CD4-positive, alpha-beta T cell treated with Interleukin-6 for 4 hours (primary cell): ENCODE data around the gene MMD.
"Not testable (repeated sequence)": the region's sequence is repeated elsewhere in the genome, so short reads cannot be mapped to it uniquely, and the experiment has no call there.

Experiments used
- DNase-seq: peaks from one replicate; pipeline ENCODE4 v3.0.0-alpha.2; 2020; ENCODE audit warnings: mixed read lengths

Gene MMD

DNA sequence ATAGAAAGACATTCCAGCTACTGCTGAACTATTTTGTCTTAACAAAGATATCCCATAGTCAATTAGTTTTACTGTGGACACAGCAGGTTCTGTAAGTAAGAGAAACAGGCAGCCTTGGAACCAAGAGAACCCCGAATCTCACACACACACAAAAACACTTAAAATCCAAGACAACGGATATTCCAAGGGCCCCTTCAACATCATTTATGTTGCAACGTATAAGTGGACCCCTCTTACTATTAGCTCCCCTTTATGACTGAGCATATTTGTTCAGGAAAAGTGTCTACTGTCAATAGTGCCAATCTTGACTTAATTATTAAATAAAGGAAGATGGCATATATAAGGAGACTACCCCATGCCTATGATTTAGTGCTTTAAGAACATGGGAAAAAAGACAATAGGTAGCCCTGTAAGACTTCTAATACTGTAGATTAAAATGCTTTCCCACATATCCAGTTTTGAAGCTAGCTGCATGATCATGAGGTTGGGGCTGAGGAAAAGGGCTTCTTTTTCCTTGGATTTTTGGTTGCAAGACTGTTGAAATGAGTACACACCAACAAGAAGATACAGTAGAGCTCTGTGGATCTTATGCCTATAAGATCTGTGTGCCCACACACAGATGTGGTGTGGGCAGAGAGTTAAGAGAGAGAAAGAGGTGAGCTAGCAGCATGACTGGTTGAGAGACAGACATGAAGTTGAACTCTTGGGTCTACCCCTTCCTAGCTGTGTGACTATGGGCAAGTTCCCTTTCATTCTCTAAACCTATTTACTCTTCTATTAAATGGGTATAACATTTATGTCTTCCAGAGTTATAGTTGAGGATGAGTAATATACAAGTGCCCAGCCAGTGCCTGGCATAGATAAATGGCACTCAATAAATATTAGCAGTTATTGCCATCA, 3.0 kb downstream of the MMD start:
- DNase-seq, result no peak

DNA sequence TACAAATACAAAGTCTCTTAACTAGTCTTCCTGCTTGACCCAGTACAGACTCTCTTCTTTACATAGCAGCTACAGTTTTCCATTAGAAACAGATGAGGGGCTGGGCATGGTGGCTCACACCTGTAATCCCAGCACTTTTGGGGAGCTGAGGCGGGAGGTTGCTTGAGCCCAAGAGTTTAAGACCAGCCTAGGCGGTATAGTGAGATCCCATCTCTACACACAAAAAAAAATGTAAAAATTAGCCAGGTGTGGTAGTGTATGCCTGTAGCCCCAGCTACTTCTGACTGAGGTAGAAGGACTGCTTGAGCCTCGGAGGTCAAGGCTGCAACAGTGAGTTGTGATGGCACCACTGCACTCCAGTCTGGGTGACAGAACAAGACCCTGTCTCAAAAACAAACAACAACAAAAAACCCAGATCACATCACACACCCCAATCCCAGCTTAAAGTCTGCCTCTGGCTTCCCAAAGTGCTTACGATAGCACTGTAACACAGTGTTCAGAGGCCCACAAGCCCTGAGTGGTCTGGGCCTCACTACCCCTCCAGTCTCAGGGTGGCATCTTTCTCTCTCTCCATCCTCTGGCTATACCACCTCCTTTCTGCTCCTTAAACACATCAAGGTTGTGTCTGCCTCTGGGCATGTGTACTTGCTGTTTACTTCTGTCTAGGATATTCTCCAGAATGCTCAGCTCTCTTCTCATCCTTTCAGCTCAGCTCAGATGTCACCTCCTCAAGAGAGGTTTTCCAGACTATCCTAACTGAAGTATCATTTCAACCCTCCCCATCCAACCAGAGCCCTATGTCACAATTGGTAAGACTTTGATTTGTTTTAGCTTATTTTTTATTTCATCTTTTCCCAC, 4.0 kb downstream of the MMD start:
- no peak for DNase-seq

DNA sequence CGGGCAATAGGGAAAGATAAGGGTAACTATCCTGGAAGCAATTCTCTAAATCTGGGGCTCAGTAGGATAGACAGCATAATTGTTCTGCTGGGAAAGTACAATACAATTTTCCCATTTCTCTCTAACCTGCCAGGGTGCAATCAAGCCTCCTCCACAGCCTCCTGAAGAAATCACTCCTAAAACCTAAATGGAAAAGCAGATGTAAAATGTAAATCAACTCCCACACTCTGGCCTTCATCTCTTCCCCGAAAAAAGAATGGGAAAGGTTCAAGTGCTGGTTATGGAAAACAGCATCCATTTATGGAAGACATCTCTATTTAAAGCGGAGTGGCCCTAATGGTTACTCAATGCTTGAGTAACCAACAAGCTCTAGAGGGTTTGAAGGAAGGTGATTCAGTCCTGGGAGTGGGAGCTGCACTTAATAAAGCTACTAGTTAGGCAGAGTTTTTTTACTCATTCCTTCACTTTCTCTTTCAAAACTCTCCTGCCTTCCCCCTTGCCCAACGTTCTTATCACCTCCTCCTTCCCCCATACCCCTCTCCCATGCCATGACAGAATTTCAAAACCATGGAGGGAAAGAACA, 5.1 kb downstream of the MMD start:
- DNase-seq, result no peak

DNA sequence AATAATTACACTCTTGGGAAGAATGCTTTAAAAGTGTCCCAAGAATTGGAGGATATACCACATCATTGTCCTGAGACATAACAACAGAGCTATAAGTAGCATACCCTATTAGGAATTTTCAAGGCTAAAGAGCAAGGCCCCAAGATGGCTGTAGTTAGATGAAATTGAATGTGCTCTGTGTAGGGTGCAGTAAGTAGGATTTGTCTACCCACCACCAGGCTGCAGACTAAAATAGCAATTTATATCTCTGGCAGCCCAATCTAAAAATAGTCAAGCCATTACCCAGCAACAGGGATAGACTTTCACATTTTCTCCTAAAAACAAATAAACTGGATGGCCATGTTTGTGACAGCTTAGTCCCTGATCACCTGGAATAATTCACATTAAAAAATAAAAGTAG, 5.6 kb downstream of the MMD start:
- DNase-seq, result no peak

DNA sequence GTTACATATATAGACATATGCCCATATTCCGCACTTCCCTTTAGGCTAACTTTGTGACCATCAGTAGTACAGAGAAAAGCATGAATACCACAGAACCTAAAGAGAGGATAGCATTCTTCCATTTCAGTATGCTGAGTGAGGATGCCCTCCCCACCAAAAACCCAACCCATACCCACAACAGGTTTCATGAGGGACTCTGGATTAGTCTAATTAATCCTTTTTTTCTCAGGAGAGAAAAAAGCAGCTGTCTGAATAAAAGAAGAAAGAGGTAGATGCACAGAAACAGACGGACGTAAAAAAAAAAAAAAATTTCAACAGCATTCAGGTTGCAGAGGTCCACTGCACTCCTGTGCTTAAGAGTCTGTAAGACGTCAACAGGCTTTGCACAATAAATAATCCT, 6.7 kb downstream of the MMD start:
- DNase-seq, result no peak

DNA sequence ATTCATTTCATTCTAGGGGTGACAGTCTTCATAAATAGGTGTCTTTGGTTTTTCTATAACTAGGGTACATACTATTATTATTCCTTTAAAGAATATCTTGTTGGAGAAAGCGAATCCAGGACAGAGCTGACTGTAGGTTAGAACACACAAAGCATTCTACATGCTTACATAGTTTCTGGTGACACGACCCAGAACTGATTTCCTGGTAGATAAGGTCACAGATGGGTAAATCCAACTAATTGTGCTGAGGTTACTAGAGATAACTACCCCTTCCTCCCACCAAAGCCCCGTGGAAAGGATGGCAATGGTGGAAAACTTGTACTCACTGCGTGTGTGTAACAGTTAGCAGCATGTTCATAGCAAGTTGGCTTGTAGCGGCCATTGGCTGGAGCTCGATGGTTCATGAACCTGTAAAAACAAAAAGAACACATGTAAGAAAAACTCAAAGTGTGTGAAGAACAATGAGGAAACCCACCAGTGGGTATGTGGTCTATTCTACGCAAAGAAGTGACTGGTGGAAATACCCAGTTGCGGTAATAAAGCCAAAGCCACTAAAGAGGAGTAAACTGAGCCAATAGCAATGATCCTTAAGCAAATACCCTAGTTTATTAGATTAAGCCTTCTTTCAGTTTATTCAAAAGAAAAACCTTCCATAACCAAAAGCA, 7.7 kb downstream of the MMD start:
- no peak for DNase-seq

DNA sequence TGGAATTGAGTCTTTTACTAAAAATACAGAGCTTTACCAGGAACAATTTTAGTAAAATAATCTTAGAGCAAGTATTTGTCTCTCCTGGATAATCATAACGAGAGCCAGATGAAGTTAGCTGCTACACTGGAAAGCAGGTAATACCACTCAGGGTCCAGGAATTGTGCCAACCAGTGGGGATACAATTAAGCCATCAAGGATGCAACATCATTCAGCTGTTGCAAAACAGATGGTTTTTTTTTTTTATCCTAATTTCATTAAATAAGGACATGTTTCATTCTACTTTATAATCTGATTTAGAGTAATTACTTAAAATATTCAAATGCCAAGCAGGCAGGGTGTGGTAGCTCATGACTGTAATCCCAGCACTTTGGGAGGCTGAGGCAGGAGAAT, 10.2 kb downstream of the MMD start:
- no peak for DNase-seq

DNA sequence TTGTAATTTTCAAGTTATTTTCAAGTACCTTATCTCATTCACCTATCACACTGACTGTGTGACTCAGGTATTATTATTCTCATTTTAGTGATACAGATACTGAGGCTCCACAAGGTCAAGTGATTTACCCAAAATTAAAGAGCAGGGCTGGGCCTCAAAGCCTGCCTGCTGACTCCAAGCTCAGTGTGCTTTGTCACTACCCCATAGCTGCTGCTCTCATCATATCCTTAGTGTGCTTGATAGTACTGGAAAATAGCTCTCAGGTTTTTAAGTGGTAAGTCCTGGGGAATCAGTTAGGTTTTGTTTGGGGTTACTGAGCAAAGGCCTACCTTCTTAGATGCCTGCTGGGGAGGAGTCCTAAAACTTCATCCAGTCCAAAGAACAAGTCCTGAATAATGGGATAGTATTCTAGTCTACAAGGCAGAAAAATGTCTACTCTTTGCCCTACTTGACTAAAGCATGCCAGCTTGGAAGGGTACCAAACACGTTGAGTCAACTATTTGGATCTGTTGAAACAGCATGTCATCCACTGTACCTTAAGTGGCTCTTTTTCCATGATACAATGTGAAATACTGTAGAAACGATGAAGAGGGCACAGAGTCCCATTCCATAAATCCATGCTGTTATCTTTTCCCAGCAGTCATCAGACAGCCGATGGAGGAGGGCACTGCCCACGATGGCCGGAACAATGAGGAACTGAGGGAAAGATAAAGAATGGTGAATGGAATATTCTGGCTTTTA, 10.7 kb downstream of the MMD start:
- no peak for DNase-seq

DNA sequence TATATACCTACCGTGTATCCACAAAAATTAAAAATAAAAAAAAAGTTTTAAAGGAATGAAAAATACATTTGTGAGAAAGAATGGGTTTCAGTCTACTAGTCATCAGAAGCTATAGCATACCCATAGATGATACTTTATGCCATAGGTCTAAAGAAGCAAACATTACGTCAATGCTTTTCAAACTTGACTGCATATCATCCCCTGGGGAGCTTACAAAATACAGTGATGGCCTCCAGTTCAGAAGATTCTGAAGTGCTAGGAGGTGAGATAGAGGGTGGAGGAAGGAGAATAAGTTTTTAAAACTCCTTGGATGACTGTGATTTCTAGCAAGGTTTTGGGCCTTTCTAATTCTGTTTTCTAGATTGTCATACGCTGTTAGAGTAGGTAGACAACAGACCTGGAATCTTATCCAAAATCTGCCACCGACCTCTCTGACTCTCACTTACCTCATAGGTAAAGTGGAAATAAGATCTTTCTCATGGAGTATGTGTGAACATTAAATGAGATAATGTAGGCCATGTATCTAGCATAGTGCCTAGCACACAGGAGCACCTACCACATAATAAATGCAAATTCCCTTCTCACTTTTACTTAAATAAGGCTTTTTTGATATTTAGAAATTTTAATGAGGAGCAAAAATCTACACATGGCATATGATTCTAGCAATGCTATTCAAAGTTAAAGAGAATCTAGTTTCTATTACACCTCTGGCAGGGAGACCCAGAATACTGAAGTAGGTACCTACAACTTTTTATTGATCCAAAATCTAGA, 12.4 kb downstream of the MMD start:
- no peak for DNase-seq

DNA sequence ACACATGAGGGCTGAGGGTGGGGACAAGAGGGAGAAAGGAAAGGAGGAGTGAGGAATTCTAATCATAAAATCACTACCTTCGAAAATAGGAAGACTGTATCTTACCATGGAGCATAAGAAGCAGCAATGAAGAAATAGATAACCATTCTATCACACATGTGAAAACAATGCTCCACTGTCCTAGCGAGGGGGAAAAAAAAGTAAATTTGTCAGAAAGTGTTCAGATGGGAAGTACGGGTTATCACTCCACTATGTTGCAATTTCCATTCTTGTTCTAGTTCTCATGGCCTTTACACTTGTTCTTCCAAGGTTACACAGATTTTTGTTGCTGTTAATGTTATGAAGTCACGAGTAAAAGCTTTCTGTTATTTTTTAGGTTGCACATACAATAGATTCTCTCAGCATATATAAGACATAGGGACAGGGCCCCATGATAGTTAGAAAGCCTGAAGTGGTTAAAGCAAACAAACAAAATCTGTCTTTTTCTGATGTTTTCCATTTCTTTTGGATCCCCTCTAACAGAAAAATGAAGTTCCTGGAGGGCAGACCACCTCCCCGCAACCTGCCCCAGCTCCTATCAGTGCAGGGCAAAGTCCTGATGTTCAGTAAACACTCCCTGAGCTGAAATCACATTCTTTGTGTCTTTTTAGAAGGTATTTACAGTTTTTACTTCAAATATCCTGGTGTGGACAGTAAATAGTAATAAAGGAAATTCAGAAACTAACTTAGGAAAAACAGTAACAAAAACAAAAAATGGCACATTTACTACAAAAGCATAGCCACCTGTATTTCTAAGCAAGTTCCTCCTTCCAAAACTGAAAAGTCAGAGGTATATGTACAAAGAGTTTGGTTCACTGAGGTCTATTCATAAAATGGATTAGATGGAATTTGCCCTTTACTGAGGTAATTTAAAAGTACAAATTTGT, 13.7 kb downstream of the MMD start:
- no peak for DNase-seq

DNA sequence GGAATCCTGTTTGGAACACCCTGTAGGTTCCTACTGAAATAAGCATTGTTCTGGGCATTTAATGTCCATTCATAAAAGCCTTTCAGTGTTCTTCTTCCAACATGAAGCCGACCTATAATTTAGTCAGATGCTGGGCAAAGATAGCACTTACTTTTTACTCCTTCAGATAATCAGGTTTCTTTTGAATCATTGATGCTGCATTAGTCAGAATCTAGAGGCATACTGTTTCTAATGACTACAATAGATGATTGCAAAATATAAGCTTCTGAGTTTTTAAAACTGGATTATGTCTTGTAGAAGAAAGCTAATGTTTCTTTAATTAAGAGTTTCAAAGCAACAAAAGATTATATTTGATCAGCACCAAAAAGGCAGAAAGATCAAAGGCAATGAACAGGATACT, 16.0 kb downstream of the MMD start:
- DNase-seq, result no peak

DNA sequence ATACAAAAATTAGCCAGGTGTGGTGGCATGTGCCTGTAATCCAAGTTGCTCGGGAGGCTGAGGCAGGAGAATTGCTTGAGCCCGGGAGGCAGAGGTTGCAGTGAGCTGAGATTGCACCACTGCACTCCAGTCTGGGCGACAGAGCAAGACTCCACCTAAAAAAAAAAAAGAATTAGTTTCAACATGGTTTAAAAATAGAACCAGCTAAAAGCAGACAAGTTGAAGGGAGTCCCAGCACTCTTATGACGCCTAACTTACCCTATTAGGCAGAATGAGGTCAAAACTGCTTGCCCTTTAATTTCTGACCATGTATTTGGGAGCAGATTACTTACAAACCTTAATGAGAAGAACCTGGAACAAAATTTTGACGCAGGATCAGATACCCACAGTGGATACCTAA, 17.4 kb downstream of the MMD start:
- not testable (repeated sequence) for DNase-seq

DNA sequence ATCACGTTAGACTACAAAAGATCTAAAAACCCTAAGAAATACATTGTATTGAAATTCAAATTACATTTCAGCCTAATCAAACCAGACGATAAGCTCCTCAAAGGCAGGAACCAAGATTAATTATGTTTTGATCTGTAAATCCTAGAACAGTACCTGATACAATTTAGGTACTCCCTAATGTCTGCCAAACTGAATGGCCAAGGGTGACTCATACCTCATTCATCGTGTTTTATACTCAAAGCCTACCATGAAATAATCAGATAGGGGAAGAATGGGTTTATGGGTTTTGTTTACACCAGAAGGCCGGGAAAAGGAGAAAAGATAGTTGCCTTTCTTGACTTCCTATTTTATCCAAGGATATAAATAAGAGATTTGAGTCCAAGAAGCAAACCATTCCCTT, 19.3 kb downstream of the MMD start:
- DNase-seq, result no peak

DNA sequence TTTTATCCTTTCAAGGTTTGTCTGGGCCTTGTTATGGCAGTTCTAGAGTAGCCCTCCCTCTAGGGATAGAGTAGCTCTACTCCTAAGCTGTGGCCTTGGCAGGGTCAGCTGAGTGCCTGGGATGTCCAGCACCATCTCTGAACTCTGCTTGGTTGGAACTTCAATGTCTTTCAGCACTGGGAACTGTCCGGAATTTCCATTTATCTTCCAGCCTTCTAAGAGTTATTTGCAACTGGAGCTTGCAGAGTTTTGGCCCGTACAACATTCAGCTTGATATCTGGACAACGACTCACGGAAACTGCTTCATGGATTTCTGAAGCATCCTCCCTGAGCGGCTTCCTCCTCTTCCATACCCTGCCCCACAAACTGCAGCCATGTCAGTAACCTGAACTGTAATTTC, 22.9 kb downstream of the MMD start:
- DNase-seq, result no peak

DNA sequence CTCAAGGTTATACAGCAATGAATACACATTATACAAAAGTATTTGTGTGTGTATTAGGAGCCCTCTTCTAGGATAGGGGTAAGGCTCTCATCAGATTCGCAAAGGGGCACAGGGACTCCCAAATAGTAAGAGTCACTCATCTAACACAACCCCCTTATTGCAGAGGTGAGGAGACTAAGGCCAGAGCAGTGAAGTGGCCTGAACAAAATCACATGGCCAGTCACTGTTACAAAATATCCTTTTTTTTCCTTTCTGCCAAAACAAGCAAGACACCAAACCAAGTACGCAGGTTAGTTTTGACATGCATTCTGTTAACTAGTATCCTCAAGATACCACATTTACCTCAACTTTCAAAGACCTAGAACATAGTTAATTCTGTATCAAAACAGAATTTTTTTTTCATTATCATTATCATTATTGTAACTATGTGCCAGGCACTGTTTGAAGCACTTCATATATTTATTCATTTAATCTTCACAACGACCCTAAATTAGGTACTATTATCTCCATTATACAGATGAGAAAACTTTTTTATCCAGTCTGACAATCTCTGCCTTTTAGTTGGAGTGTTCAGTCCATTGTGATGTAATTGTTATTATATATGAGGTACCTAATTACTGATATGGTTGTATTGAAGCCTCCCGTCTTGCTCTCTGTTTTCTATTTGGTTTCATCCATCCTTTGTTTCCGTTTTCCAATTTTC, 25.7 kb downstream of the MMD start:
- DNase-seq, result no peak

DNA sequence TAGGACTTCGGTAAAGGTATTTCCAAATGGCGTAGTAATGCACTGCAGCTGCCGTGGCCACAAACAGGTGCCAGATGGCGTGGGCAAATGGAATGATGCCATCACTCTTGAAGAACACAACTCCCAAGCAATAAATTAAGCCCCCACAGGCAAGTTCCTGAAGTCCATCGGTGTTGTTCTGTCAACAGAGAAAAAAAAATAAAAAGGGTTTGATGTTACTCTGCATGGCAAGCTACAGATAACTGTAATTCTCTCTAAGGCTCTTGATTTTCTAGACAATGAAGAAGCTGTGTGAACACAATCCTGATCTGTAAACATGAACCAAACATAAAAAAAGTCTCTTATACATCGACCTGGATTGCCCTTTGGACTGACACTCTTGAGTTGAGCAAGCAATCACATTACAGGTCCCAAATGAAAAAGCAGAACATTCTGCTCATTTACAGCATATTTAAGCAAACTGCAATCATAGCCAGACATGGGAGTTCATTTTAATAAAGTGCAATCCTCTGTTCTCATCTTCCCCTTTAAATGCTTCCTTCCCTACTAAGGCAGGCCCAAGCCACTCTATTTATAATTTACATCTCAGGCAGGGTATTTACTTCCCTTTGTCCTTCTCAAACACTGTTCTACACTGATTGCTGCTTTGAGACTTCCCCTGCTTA, 27.1 kb downstream of the MMD start:
- no peak for DNase-seq

DNA sequence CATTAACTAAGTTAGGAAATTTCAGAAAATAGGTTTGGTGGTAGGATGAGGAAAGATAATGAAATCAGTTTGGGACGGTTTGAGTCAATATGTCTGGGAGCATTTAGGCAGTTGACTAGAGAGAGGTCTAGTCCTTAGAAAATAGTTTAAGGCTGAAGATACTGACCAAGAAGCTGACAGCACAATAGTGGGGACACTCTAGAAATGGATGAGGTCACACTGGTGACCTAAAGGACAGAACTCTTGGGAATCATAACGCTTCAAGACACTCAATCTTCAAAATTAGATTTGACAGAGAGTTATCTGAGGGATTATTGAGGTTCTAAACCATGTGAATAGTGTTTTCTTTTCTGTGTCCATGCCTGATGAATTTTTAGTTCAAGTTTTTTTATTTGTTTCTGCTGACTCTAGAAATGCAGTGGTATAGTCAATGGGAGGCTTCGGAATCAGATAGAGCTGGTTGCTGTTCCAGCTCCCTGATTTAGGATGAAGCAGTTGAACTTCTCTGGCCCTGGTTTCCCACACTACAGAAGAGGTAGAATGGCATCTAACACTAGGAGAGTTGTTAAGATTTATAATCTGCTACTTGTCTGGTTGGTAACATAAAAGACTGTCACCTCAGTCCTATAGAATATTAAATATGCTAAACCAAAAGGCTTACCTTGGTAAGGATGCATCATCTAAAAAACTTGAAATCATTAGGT, 29.7 kb downstream of the MMD start:
- no peak for DNase-seq

DNA sequence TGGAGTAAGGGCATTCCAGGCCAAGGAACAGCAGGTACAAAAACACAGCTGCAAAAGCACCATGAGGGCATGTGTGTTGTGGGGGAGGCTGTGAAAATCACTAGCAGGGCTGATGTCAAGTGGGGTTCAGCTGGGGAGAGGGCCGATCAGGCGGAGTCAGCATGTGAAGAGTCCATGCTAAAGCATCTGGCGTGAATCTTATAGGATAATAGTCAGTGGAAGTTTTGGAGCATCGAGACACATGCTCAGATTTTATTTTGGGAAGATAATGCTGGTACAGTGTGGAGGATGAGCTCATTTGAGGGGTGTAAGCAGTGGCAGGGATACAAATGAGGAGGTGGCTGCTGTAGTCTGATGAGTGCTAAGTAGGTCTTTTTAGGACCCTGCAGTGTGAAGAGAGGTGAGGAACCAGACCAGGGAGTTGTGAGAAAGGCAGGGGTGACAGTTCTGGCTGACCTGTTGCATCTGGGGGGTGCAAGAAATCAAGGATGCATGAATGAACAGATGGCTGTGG, 30.3 kb downstream of the MMD start:
- no peak for DNase-seq
